ENCODE data around the gene GARNL3.

GRCh38 chr9:127415657-127416056 lies 151.1 kb downstream of the GARNL3 start:
- TF ChIP-seq CTCF (IDR thresholded peaks at IDR 0.05) (no peak), POLR2A (IDR thresholded peaks at IDR 0.05) (no peak)
